Epithelial cell of proximal tubule (primary cell): ENCODE results near the gene SPATA6L. TPM values are rescaled to one million over a fixed set of nuclear protein-coding genes. Genes with fewer than 3 reads are reported as not detected.

Source experiments
- DNase-seq: peaks from one replicate; pipeline ENCODE4 v3.0.0-alpha.2; 2011; ENCODE audit warnings: low read depth
- H3K4me3 ChIP-seq: 2 replicates; pipeline ENCODE4 v1.5.1; 2011; ENCODE audit warnings: low read depth, mild to moderate bottlenecking, low read length
- total RNA-seq: library from RNA; depleted of rRNA; stranded (reverse); fragments of >200 nt; gene quantifications from 2 replicates; pipeline ENCODE4 v1.2.3, GENCODE V29; 2015
- TF ChIP-seq, protein P1 (sequence below): conservative IDR thresholded peaks from 2 replicates; pipeline ENCODE4 v1.5.1; 2012; ENCODE audit warnings: low read depth, mild to moderate bottlenecking, low read length

The SPATA6L gene
- total RNA-seq, 1 donor from 2014 or later = 0.92 TPM

DNA sequence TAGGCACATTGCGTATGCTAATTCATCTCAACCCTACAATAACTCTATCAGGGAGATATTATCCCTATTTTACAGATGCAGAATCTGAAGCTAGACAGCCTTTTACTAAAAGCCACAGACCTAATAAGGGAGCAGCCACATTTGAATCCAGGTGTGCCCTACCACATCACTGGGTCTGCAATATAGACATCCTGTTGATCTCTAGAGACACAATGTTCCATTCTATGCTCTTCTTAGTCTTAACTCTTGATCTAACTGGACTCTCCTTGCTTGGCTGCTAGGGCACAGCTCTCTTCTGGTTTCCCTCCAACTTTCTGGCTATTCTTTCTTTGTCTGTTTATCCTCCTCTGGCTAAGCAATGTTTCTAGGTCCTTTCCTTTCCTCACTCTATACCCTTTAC is 1.4 kb upstream of the SPATA6L start:
- no peak overlapping the region for H3K4me3 ChIP-seq

DNA sequence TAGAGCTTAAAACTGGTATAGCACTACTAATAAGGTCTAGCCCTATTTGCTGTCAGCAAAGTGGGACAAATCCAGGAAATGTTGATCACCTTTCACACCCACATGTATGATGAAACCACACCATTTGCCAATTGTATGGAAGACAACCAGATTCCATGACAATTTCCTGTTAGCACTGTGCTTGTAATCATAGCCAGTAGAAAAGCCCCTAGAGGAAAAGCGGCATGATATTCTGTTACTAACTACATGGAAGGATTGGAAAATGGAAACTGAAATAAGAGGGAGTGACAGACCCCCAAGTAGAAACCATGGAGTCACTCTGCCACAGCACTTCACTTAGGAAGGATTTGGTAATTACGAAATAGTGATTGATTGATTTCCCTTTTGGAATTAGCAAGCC is 923 bp downstream of the SPATA6L start:
- H3K4me3 ChIP-seq = peak overlapping the region; percentile 84
- TF ChIP-seq, protein P1, sequence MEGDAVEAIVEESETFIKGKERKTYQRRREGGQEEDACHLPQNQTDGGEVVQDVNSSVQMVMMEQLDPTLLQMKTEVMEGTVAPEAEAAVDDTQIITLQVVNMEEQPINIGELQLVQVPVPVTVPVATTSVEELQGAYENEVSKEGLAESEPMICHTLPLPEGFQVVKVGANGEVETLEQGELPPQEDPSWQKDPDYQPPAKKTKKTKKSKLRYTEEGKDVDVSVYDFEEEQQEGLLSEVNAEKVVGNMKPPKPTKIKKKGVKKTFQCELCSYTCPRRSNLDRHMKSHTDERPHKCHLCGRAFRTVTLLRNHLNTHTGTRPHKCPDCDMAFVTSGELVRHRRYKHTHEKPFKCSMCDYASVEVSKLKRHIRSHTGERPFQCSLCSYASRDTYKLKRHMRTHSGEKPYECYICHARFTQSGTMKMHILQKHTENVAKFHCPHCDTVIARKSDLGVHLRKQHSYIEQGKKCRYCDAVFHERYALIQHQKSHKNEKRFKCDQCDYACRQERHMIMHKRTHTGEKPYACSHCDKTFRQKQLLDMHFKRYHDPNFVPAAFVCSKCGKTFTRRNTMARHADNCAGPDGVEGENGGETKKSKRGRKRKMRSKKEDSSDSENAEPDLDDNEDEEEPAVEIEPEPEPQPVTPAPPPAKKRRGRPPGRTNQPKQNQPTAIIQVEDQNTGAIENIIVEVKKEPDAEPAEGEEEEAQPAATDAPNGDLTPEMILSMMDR = no peak
- no peak for DNase-seq

More for the DNA sequence above, 1.4 kb upstream of the SPATA6L start:
- no peak for DNase-seq
- TF ChIP-seq, protein P1 = no peak

DNA sequence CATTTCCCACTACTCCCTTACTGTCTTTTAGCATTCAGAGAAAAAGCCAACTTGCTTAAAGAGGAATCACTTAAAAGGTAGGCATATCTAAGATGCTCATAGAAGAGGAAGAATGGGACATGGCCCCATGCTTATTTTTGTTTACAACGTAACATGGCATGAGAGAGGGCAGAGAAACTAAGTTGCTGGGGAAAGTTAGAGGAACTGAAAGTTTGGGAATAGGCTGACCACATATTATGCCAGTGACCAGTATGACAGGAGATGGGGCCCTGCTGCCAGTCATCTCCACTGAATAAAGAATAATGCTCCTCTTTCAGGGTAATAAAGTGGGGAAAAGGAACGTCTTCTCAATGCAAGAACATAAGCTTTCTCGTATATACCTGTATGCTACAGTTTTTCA is 2.3 kb downstream of the SPATA6L start:
- no peak for DNase-seq
- H3K4me3 ChIP-seq = peak overlapping the region; percentile 84
- TF ChIP-seq, protein P1 = no peak

DNA sequence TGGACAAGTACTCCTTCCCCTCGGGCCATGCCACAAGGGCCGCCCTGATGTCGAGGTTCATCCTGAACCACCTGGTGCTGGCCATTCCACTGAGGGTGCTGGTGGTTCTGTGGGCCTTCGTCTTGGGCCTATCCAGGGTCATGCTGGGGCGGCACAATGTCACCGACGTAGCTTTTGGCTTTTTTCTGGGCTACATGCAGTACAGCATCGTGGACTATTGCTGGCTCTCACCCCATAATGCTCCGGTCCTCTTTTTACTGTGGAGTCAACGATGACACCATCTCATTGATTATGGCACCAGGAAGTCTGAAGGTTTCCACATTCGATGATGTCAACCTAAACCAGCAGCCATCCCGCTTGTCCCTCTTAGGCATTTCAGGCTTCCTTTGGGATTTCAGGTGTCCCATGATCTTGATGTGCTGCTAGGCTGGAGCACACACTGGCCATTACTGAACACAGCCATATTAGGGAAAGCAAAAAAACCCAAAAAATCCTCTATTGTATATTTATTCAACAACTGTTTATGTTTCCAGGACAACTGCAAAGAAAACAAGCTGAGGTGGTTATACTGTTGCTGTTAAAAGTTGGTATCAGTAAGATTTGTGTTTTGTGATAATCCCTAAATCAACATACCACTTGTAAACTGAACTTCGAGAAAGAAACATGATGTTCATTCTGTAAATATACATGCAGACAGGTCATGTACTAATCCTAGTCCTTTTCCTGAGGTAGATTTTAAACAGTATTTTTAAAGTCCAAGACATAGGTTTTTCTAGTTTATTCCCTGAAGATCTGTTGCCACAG is 3.1 kb downstream of the SPATA6L start:
- H3K4me3 ChIP-seq = peak overlapping the region; percentile 84
- TF ChIP-seq, protein P1 = no peak
- DNase-seq = no peak

DNA sequence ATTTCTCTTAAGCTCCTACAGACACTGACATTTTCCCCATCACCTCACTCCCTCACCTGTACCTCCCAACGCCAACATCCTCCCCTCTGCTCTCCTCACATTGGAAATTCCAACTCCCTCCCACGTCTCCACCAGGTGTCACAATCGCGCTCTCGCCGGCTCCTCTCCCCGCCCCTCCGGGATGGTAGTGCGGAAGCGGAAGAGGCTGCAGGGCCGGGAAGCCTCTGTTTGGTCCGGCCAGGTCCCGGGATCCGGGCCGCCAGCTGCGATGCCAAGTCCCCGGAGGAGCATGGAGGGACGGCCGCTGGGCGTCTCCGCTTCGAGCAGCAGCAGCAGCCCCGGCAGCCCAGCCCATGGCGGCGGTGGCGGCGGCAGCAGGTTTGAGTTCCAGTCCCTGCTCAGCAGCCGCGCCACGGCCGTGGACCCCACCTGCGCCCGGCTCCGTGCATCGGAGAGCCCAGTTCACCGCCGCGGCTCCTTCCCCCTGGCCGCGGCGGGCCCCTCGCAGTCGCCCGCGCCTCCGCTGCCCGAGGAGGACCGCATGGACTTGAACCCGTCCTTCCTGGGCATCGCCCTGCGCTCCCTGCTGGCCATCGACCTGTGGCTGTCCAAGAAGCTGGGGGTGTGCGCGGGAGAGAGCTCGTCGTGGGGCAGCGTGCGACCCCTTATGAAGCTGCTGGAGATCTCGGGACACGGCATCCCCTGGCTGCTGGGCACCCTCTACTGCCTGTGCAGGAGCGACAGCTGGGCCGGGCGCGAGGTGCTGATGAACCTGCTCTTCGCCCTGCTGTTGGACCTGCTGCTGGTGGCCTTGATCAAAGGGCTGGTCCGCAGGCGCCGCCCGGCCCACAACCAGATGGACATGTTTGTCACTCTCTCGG is 3.9 kb downstream of the SPATA6L start, which contains the start of gene PLPP6:
TSS of gene PLPP6 (plus strand) at position 187 of the 881 bp plus-strand sequence. CDS start at position 269, 82 bp downstream.
- TF ChIP-seq, protein P1 = peak; percentile 59
- H3K4me3 ChIP-seq = peak within 1 kb of the TSS; percentile 84
- no peak for DNase-seq

DNA sequence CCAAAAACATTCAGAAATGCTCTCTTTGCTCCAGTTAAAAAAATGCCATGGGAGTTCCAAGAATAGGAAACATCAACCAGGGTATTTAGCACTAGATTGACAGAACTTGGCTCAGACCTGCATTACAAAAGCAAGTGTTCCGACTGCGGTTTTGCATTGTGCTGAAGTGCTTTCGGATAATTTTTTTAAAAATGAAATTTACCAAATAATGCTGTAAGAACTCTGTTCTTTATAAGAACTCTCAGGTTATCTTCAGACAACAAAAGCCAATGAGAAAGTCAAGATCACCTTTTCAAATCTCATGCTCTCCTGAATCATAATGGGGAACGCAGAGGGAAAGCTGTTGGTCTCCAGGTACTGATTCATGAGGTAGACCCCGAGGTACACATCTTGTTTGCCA is 4.7 kb downstream of the SPATA6L start:
- H3K4me3 ChIP-seq = peak overlapping the region; percentile 84
- TF ChIP-seq, protein P1 = no peak
- DNase-seq = no peak
